Activated CD4-positive, alpha-beta T cell treated with anti-CD3 and anti-CD28 coated beads, Interleukin-2, Interleukin-4, amounts not matched to agents 100 ng/mL and 50 ng/mL, durations not matched to agents 16 hours and 8 hours (primary cell): ENCODE measurements around the gene ZNF680.
"Not testable (repeated sequence)": the region's sequence is repeated elsewhere in the genome, so short reads cannot be mapped to it uniquely, and the experiment has no call there.

Experiments
- DNase-seq: peaks from one replicate; pipeline ENCODE4 v3.0.0-alpha.2; 2020; ENCODE audit warnings: low spot score

Gene ZNF680

DNA sequence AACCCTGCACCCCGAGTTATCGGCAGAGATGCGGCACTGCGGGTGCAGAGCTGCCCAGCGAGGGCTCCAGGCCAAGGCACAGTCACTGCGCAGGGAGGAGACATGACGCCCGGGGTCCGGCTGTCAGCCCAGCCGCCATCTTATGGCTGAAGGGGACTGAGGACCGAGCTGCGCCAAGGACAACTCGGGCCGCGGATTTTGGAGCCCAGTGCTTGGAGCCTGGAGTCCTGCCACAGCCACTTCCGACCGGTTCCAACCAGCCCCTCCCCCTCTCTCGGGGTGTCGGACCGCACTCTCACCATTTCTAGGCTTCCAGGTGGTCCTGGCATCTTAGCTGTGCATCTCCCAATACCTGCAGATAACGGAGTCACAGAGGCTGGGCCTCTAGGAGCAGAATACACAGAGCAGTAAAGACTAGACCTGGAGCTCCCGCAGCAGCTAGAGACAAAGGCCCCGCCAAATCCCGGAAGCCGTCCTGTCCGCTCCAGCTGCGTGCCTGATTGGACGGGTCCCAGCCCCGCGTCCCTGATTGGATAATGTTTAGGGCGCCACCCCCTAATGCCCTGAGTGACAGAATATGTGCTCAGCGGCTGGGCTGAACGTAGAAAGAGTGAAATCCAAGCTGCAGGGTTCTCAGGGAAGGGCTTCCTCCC, at the start of gene ZNF680:
ZNF680 (minus strand) TSS at position 446 of the 653 bp plus-strand sequence; CDS start at position 329, 117 bp downstream.
- peak; percentile 92 for DNase-seq

GRCh38 chr7:64612452-64612851, 49.6 kb upstream of the ZNF680 start:
- no peak for DNase-seq

GRCh38 chr7:64611717-64612116, 48.8 kb upstream of the ZNF680 start:
- no peak for DNase-seq

GRCh38 chr7:64610997-64611396, 48.1 kb upstream of the ZNF680 start:
- no peak for DNase-seq

DNA sequence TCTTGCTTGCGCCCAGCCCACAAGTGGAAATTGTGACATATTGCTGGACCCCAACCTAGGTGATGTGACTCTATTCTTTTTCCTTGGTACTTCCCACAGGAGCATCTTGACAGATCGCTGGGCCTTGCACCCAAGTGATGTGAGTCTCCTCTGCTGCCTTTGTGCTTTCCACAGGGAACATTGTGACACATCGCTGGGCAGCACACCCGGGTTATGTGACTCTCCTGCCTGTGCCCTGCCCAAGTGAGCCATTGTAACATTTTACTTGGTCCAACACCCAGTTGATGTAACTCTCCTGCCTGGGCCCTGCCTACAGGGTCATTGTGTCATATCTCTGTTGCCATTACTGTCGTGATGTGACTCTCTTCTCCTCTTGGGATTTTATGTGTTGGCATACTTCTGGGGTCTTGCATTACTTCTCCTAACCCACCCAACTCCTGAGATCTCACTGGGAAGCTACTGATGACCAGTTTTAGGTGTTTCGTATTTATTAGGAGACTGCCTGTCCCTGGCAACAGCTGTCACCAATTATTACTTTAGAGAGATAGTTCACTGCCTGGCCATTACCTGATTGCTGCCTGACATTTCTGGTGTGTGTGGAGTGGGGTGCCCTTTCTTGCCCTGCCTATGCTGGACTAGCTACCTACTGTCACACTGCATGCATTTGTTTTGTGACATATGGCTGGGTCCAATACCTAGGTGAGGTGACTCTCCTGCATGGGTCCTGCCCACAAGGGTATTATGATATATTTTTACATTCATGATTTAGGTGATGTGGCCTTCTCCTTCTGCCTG, 45.4 kb upstream of the ZNF680 start:
- no peak for DNase-seq

DNA sequence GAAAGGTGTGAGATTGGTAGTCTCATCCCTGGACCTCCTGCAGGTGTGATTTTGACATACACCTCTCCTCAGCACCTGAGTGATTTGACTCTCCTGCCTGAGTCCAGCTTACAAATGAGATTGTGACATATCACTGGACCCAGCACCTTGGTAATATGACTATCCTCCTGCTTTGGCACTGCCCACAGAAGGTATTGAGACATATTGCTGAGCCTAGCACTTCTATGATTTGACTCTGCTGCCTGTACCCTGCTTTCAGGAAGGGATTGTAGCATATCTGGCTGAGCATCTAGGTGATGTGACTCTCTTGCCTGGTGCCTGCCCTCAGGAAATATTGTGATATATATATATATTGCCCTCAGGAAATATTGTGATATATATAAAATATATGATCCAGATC, 43.5 kb upstream of the ZNF680 start:
- DNase-seq, result no peak

GRCh38 chr7:64603271-64603670, 40.4 kb upstream of the ZNF680 start:
- DNase-seq, result no peak

DNA sequence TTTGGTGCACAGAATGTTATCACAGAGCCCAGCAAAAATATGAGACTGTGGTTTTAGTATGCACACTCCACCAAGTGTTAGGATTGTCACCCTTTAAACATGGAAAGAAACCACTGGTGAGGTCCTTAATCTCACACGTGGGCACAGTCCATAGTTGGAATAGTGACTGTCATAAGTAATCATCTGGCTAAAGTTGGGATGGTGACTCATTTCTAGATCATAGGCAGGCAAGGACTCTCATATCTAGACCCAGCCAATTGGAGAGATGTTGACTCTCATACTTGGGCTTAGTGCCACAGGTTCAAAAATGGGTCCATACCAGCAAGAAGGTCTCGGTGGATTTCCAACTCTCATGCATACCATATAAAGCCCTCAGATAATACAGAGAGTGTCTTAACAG, 39.6 kb upstream of the ZNF680 start:
- DNase-seq, result no peak

DNA sequence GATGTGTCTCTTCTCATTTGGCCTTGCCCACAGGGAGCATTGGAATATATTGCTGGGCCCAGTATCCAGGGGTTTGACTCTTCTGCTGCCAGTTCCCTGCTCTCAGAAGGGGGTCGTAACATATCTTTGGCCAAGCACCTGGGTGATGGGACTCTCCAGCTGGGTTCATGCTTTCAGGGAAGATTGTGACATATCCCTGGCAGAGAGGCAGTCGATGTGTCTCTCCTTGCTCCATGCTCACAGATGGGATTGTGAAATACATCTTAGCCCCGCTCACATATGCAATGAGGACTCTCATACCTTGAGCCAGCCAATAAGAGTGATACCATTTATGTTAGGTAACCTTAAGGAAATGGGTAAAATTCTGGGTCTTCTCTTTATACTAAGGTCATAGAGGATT, 39.2 kb upstream of the ZNF680 start:
- no peak for DNase-seq

DNA sequence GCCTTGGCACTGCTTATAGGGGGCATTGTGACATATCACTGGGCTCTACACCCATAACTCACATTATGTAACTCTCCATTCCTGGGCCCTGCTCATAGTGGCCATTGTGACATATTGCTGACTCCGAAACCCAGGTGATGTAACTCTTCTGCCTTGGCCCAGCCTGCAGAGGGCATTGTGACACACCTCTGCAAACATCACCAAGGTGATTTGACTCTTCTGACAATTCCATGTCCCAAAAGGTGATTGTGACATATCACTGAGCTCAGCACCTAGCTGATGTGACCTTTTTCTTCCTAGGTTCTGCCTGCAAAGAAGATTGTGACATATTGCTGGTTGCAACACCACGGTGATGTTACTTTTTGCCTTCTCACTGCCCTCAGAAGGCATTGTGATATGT, 36.5 kb upstream of the ZNF680 start:
- no peak for DNase-seq

- DNase-seq, result no peak
Measured at GRCh38 chr7:64590971-64591370, 28.1 kb upstream of the ZNF680 start.

DNA sequence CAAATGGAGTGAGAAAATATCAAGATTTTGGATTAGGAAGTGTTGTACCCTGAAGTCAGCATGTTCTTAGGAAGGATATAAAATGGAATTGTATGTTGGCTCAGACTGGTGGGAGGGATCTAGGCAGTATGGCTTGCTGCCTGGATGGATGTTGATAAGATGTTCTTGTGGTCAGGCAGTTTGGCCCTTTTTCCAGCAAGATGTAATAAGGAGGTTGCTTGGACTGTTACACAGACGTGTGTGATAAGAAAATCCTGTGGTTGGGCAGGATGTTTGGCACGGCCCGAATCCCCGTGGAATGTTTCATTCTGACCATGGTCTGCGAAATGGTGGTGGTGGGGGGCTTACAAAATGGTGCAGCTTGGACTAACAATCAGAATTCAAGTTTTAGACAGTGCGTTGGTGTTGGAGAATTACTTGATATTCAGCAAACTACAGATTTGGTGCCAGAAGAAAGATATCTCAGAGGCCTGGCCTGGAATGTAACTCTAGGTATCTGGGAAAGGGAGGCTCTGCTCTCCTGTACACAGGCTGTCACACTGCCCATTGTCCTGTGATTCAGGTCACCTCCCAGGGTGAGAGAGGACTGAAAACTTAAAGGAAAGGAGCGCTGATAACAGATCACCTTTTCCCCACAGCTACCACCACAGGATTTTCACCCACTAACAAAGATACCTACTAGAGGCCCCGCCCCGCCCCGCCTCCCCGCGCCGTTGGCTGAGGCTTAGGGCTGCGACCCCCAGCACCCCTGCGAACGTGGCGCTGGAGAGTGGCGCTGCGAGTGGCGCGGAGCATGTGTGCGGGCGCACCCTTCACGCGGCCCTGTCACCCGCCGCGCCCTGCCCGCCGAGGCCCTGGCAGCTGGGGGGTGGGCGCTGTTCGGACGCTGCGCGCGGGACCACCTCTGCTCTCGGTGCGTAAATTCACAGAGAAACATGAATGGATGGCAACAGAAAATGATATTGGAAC, 19.3 kb upstream of the ZNF680 start:
- DNase-seq, result no peak

DNA sequence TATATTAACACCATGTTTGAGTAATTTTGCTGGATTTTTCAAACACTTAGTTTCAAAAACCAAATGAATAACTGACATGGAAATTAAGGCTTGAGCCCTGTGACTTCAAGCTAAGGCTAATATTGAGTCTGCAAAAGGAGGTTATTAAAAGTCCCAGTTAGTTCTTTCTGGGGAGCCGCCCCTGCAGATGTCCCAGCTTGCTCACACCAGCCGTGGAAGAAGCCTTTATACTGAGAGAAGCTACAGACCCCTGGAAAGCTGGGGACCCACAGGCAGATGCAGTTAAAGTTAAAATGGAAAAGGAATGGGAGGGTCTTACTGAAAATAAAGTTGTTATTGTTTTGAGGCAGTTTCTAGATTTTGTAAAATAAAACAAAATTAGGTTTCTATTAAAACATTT, 18.5 kb upstream of the ZNF680 start:
- DNase-seq, result no peak

DNA sequence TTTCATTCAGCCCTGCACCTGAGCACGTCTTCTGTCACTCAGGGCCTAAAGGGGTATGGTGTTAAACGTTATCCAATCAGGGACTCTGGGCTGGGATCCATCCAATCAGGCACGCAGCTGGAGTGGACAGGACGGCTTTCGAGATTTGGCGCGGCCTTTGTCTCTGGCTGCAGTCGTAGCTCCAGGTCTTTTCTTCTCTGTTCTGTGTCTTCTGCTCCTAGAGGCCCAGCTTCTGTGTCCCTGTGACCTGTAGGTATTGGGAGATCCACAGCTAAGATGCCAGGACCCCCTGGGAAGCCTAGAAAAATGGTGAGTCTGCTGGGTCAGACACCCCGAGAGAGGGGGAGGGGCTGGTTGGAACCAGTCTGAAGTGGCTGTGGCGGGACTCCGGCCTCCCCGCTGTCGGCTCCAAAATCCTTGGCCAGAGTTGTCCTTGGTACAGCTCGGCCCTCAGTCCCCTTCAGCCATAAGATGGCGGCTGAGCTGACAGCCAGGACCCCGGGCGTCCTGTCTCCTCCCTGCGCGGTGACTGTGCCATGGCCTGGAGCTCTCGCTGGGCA, 11.7 kb upstream of the ZNF680 start:
- no peak for DNase-seq

GRCh38 chr7:64570284-64570605, 7.4 kb upstream of the ZNF680 start:
- not testable (repeated sequence) for DNase-seq

DNA sequence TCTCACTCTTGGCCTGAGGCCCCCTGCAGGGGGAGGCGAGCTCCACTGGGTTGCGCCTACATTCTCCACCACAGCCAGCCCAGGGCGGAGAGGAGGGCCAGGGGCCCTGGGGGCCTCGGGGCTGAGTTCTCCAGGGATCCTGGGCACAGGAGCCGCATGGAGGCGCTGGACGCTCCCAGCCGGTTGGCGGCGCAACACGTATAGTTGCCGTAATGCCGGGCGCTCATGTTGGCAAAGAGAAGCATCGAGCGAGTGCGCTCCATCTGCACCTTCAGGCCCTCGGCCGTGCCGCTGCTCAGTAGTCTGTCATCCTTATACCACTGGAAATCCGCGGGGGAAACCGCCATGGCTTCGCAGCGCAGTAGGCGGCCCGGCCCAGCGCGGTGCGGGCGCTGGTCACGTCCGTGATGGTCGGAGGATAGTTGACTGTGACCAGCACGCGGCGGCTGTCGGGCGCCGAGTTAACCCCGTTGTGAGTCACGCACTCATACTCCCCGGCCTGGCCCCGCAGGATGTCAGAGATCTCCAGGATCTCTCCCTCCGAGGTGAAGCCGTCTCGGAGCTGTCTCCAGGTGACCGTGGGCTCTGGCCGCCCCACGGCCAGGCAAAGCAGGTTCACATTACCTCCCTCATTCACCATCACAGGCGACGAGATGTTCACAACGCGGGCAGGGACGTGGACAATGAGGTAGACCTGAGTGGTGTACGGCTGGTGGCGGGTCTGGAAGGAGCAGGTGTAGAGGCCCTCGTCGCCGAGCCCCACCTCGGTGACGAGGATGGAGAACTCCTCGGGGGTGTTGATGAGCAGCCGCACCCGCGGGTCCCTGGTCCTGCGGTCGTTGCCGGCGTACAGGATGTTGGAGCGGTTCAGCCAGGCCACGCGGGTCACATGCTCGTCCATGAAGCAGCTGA, 6.8 kb upstream of the ZNF680 start:
- not testable (repeated sequence) for DNase-seq

DNA sequence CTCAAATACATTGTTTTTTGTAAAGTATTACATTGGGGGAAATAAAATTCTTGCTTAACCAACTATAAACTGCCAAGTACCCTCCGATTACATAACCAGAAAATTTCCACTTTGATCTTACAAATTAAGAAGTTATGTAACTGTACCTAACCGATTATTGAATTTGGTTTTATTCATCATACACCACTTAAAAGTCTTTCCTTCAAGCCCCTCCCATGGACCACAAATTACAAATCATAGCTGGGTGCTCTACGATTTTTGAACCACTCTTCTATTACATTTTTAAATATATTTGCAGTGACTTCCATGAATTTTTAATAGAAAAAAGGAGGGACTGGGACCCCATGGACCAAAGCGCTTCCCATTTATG, 630 bp downstream of the ZNF680 start:
- no peak for DNase-seq

GRCh38 chr7:64559206-64559605, 3.7 kb downstream of the ZNF680 start:
- no peak for DNase-seq

DNA sequence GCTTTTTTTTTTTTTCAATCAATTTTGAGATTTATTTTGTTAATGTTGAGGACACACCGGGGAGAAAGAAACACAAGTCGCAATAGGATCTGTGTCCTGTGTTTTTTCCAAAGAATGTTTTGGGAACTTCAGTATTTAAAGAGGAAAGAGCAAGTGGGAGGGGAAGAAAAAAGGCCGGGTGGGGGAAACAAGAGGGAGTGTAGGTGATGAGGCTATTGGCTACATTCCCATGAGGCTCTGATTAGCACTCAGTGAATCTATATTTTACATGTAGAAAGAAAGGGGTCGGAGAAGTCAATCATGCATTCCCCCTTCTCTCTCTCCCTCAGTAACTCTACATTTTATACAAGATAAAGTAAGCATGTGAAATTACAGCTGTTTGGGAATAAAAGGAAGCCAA, 4.1 kb downstream of the ZNF680 start:
- no peak for DNase-seq

DNA sequence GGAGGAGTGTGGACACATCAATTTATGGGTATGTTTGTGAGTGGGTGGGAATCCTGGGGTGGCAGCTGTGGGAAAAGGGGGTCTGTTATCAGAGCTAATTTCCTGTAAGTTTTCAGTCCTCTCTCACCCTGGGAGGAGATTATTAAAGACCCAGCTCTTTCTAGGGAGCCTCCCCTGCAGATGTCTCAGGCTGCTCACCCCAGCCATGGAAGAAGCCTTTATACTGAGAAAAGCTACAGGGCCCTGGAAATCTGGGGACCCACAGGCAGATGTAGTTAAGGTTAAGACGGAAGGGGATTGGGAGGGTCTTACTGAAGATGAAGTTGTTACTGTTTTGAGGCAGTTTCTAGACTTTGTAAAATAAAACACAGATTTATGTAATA, 4.6 kb downstream of the ZNF680 start:
- no peak for DNase-seq

- no peak for DNase-seq
Measured at GRCh38 chr7:64557601-64558322, 5.1 kb downstream of the ZNF680 start.
